ENCODE results near the gene BID.

- TF ChIP-seq POLR2A (IDR thresholded peaks at IDR 0.05) (no peak), CTCF (IDR thresholded peaks at IDR 0.05) (no peak), EP300 (IDR thresholded peaks at IDR 0.05) (no peak), POLR2AphosphoS5 (IDR thresholded peaks at IDR 0.05) (no peak)
These were observed 36.4 kb upstream of the BID start for GRCh38 chr22:17810570-17811116.

Measured in suprapubic skin (tissue), 4 donors.